ENCODE results near the gene CCSER1.

The CCSER1 gene

GRCh38 chr4:91108751-91109150 is 981.6 kb downstream of the CCSER1 start:
- Histone ChIP-seq H3K9ac (ENCODE audit: low read length in 2 of 2) (no peak overlapping the region), H3K27me3 (ENCODE audit: control insufficient read depth in 1 of 2, insufficient read depth in 2 of 2, low read length in 2 of 2) (no peaks in the 10 kb centered on the region), H3K36me3 (ENCODE audit: control insufficient read depth in 2 of 2, insufficient read depth in 2 of 2, low read length in 2 of 2) (no peaks in the 10 kb centered on the region), H3K27ac (ENCODE audit: low read length) (no peak overlapping the region), H3K9me3 (ENCODE audit: control insufficient read depth in 2 of 2, low read length in 2 of 2) (no peaks in the 10 kb centered on the region), H3K4me1 (ENCODE audit: control insufficient read depth, insufficient read depth, low read length) (no peaks in the 10 kb centered on the region), H3K4me3 (ENCODE audit: low read length in 2 of 2) (no peak overlapping the region)

- Histone ChIP-seq H3K36me3 (ENCODE audit: control insufficient read depth in 2 of 2, insufficient read depth in 2 of 2, low read length in 2 of 2) (no peaks in the 10 kb centered on the region), H3K27ac (ENCODE audit: low read length) (no peak overlapping the region), H3K4me3 (ENCODE audit: low read length in 2 of 2) (no peak overlapping the region), H3K9ac (ENCODE audit: low read length in 2 of 2) (no peak overlapping the region), H3K9me3 (ENCODE audit: control insufficient read depth in 2 of 2, low read length in 2 of 2) (no peaks in the 10 kb centered on the region), H3K4me1 (ENCODE audit: control insufficient read depth, insufficient read depth, low read length) (no peaks in the 10 kb centered on the region), H3K27me3 (ENCODE audit: control insufficient read depth in 1 of 2, insufficient read depth in 2 of 2, low read length in 2 of 2) (no peaks in the 10 kb centered on the region)
Measured at GRCh38 chr4:91111556-91111955, 984.4 kb downstream of the CCSER1 start.

- no peaks in the 10 kb centered on the region for H3K9me3 ChIP-seq (ENCODE audit: control insufficient read depth in 2 of 2, low read length in 2 of 2)
- H3K27ac ChIP-seq (ENCODE audit: low read length), result no peak overlapping the region
- H3K4me1 ChIP-seq (ENCODE audit: control insufficient read depth, insufficient read depth, low read length), result no peaks in the 10 kb centered on the region
- H3K9ac ChIP-seq (ENCODE audit: low read length in 2 of 2), result no peak overlapping the region
- H3K36me3 ChIP-seq (ENCODE audit: control insufficient read depth in 2 of 2, insufficient read depth in 2 of 2, low read length in 2 of 2), result no peaks in the 10 kb centered on the region
- H3K27me3 ChIP-seq (ENCODE audit: control insufficient read depth in 1 of 2, insufficient read depth in 2 of 2, low read length in 2 of 2), result no peaks in the 10 kb centered on the region
- no peak overlapping the region for H3K4me3 ChIP-seq (ENCODE audit: low read length in 2 of 2)
Measured at GRCh38 chr4:91113130-91113706, 986.0 kb downstream of the CCSER1 start.

GRCh38 chr4:91114386-91114785 is 987.2 kb downstream of the CCSER1 start:
- H3K27ac ChIP-seq (ENCODE audit: low read length), result no peak overlapping the region
- H3K36me3 ChIP-seq (ENCODE audit: control insufficient read depth in 2 of 2, insufficient read depth in 2 of 2, low read length in 2 of 2), result no peaks in the 10 kb centered on the region
- H3K9me3 ChIP-seq (ENCODE audit: control insufficient read depth in 2 of 2, low read length in 2 of 2), result no peaks in the 10 kb centered on the region
- H3K4me3 ChIP-seq (ENCODE audit: low read length in 2 of 2), result no peak overlapping the region
- no peaks in the 10 kb centered on the region for H3K27me3 ChIP-seq (ENCODE audit: control insufficient read depth in 1 of 2, insufficient read depth in 2 of 2, low read length in 2 of 2)
- H3K4me1 ChIP-seq (ENCODE audit: control insufficient read depth, insufficient read depth, low read length), result no peaks in the 10 kb centered on the region
- H3K9ac ChIP-seq (ENCODE audit: low read length in 2 of 2), result no peak overlapping the region

- no peak overlapping the region for H3K4me3 ChIP-seq (ENCODE audit: low read length in 2 of 2)
- H3K9me3 ChIP-seq (ENCODE audit: control insufficient read depth in 2 of 2, low read length in 2 of 2), result no peaks in the 10 kb centered on the region
- H3K27me3 ChIP-seq (ENCODE audit: control insufficient read depth in 1 of 2, insufficient read depth in 2 of 2, low read length in 2 of 2), result no peaks in the 10 kb centered on the region
- no peaks in the 10 kb centered on the region for H3K36me3 ChIP-seq (ENCODE audit: control insufficient read depth in 2 of 2, insufficient read depth in 2 of 2, low read length in 2 of 2)
- H3K9ac ChIP-seq (ENCODE audit: low read length in 2 of 2), result no peak overlapping the region
- no peaks in the 10 kb centered on the region for H3K4me1 ChIP-seq (ENCODE audit: control insufficient read depth, insufficient read depth, low read length)
- H3K27ac ChIP-seq (ENCODE audit: low read length), result no peak overlapping the region
Measured at GRCh38 chr4:91116861-91117260, 989.7 kb downstream of the CCSER1 start.

GRCh38 chr4:91118597-91118996 is 991.4 kb downstream of the CCSER1 start:
- Histone ChIP-seq H3K27me3 (ENCODE audit: control insufficient read depth in 1 of 2, insufficient read depth in 2 of 2, low read length in 2 of 2) (no peaks in the 10 kb centered on the region), H3K9me3 (ENCODE audit: control insufficient read depth in 2 of 2, low read length in 2 of 2) (no peaks in the 10 kb centered on the region), H3K4me1 (ENCODE audit: control insufficient read depth, insufficient read depth, low read length) (no peaks in the 10 kb centered on the region), H3K27ac (ENCODE audit: low read length) (no peak overlapping the region), H3K9ac (ENCODE audit: low read length in 2 of 2) (no peak overlapping the region), H3K4me3 (ENCODE audit: low read length in 2 of 2) (no peak overlapping the region), H3K36me3 (ENCODE audit: control insufficient read depth in 2 of 2, insufficient read depth in 2 of 2, low read length in 2 of 2) (no peaks in the 10 kb centered on the region)

- Histone ChIP-seq H3K27ac (ENCODE audit: low read length) (no peak overlapping the region), H3K4me1 (ENCODE audit: control insufficient read depth, insufficient read depth, low read length) (no peaks in the 10 kb centered on the region)
Measured at GRCh38 chr4:91123742-91124141, 996.5 kb downstream of the CCSER1 start.

GRCh38 chr4:91127192-91127591 is 1000.0 kb downstream of the CCSER1 start:
- Histone ChIP-seq H3K36me3 (ENCODE audit: control insufficient read depth in 2 of 2, insufficient read depth in 2 of 2, low read length in 2 of 2) (no peaks in the 10 kb centered on the region), H3K9ac (ENCODE audit: low read length in 2 of 2) (no peak overlapping the region), H3K9me3 (ENCODE audit: control insufficient read depth in 2 of 2, low read length in 2 of 2) (no peaks in the 10 kb centered on the region), H3K27ac (ENCODE audit: low read length) (no peak overlapping the region), H3K4me3 (ENCODE audit: low read length in 2 of 2) (no peak overlapping the region), H3K27me3 (ENCODE audit: control insufficient read depth in 1 of 2, insufficient read depth in 2 of 2, low read length in 2 of 2) (no peaks in the 10 kb centered on the region), H3K4me1 (ENCODE audit: control insufficient read depth, insufficient read depth, low read length) (no peaks in the 10 kb centered on the region)

More at GRCh38 chr4:91123742-91124141, 996.5 kb downstream of the CCSER1 start:
- Histone ChIP-seq H3K4me3 (ENCODE audit: low read length in 2 of 2) (no peak overlapping the region), H3K9me3 (ENCODE audit: control insufficient read depth in 2 of 2, low read length in 2 of 2) (no peaks in the 10 kb centered on the region), H3K9ac (ENCODE audit: low read length in 2 of 2) (no peak overlapping the region), H3K27me3 (ENCODE audit: control insufficient read depth in 1 of 2, insufficient read depth in 2 of 2, low read length in 2 of 2) (no peaks in the 10 kb centered on the region), H3K36me3 (ENCODE audit: control insufficient read depth in 2 of 2, insufficient read depth in 2 of 2, low read length in 2 of 2) (no peaks in the 10 kb centered on the region)

- no peaks in the 10 kb centered on the region for H3K27me3 ChIP-seq (ENCODE audit: control insufficient read depth in 1 of 2, insufficient read depth in 2 of 2, low read length in 2 of 2)
- H3K4me3 ChIP-seq (ENCODE audit: low read length in 2 of 2), result no peak overlapping the region
- H3K9me3 ChIP-seq (ENCODE audit: control insufficient read depth in 2 of 2, low read length in 2 of 2), result no peaks in the 10 kb centered on the region
- no peaks in the 10 kb centered on the region for H3K36me3 ChIP-seq (ENCODE audit: control insufficient read depth in 2 of 2, insufficient read depth in 2 of 2, low read length in 2 of 2)
- H3K27ac ChIP-seq (ENCODE audit: low read length), result no peak overlapping the region
- H3K9ac ChIP-seq (ENCODE audit: low read length in 2 of 2), result no peak overlapping the region
- no peaks in the 10 kb centered on the region for H3K4me1 ChIP-seq (ENCODE audit: control insufficient read depth, insufficient read depth, low read length)
Measured at GRCh38 chr4:91127831-91128230, 1000.6 kb downstream of the CCSER1 start.

- no peaks in the 10 kb centered on the region for H3K4me1 ChIP-seq (ENCODE audit: control insufficient read depth, insufficient read depth, low read length)
- no peaks in the 10 kb centered on the region for H3K9me3 ChIP-seq (ENCODE audit: control insufficient read depth in 2 of 2, low read length in 2 of 2)
- no peak overlapping the region for H3K4me3 ChIP-seq (ENCODE audit: low read length in 2 of 2)
- no peaks in the 10 kb centered on the region for H3K27me3 ChIP-seq (ENCODE audit: control insufficient read depth in 1 of 2, insufficient read depth in 2 of 2, low read length in 2 of 2)
- H3K9ac ChIP-seq (ENCODE audit: low read length in 2 of 2), result no peak overlapping the region
- no peak overlapping the region for H3K27ac ChIP-seq (ENCODE audit: low read length)
- no peaks in the 10 kb centered on the region for H3K36me3 ChIP-seq (ENCODE audit: control insufficient read depth in 2 of 2, insufficient read depth in 2 of 2, low read length in 2 of 2)
Measured at GRCh38 chr4:91128519-91128918, 1001.3 kb downstream of the CCSER1 start.

- Histone ChIP-seq H3K9me3 (ENCODE audit: control insufficient read depth in 2 of 2, low read length in 2 of 2) (no peaks in the 10 kb centered on the region), H3K4me1 (ENCODE audit: control insufficient read depth, insufficient read depth, low read length) (no peaks in the 10 kb centered on the region), H3K27ac (ENCODE audit: low read length) (no peak overlapping the region), H3K9ac (ENCODE audit: low read length in 2 of 2) (no peak overlapping the region), H3K36me3 (ENCODE audit: control insufficient read depth in 2 of 2, insufficient read depth in 2 of 2, low read length in 2 of 2) (no peaks in the 10 kb centered on the region), H3K4me3 (ENCODE audit: low read length in 2 of 2) (no peak overlapping the region), H3K27me3 (ENCODE audit: control insufficient read depth in 1 of 2, insufficient read depth in 2 of 2, low read length in 2 of 2) (no peaks in the 10 kb centered on the region)
Measured at GRCh38 chr4:91147067-91147466, 1019.9 kb downstream of the CCSER1 start.

Measured in stomach smooth muscle (tissue), 2 donors.